ENCODE measurements around the gene VASH1.

VASH1 gene

DNA sequence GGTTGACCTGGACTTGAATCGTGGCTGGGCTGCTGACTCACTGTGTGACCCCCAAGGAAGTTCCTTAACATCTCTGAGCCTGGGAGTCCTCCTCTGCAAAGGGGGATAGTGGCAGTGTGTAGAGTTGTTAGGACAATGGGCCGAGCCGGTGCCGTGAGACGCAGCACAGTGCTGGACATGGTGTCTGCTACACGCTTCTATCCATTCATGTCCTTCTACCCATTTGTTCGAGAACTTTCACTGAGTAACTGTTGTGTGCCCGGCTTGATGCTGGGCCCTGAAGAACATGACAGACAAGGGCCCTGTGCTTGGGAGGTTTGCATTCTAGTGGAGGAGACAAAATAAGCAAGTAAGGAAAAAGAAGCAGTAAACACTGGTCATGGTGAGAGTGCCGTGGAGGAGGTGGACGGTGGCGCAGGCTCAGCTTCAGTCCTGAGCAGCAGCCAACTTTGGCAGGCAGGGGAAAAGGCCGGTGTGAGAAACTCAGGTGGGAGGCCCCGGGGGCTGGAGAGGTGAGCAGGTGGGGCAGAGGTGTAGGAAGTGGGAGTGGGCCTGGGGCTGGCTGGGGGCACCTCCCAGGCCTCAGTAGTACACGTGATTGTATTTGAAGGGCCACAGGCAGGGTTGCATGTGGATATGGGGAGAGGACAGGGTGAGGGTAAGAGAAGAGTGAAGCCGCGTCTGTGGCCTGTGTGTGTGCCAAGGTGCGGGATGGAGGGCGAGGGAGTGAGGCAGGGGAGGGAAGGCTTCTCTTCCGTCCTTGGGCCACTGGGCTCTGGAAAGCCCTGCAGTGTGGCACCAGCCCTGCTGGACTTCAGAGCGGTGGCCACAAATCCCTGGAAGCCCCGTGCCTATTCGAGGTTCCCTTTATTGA is 13.8 kb downstream of the VASH1 start:
- no peak for DNase-seq (ENCODE audit: low spot score)

DNA sequence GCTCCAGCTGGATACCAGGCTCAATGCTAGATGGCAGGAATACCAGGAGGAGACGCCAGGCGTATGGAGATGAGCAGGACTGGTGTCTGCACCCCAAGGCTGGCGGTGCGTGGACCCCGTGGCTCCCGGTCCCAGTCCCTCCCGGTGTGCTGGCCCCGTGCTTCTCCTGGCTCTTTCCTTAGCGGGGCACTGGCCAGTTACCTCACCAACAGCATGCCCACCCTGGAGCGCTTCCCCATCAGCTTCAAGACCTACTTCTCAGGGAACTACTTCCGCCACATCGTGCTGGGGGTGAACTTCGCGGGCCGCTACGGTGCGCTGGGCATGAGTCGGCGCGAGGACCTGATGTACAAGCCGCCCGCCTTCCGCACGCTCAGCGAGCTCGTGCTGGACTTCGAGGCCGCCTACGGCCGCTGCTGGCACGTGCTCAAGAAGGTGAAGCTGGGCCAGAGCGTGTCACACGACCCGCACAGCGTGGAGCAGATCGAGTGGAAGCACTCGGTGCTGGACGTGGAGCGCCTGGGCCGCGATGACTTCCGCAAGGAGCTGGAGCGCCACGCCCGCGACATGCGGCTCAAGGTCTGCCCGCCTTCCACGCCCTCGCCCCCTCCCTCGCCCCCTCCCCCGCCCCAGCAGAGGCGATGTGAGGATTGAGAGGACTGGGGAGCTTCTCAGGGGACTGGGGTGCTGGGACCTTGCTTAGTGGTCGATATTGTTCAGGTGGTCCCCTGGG is 14.6 kb downstream of the VASH1 start:
- TF ChIP-seq, protein P1, sequence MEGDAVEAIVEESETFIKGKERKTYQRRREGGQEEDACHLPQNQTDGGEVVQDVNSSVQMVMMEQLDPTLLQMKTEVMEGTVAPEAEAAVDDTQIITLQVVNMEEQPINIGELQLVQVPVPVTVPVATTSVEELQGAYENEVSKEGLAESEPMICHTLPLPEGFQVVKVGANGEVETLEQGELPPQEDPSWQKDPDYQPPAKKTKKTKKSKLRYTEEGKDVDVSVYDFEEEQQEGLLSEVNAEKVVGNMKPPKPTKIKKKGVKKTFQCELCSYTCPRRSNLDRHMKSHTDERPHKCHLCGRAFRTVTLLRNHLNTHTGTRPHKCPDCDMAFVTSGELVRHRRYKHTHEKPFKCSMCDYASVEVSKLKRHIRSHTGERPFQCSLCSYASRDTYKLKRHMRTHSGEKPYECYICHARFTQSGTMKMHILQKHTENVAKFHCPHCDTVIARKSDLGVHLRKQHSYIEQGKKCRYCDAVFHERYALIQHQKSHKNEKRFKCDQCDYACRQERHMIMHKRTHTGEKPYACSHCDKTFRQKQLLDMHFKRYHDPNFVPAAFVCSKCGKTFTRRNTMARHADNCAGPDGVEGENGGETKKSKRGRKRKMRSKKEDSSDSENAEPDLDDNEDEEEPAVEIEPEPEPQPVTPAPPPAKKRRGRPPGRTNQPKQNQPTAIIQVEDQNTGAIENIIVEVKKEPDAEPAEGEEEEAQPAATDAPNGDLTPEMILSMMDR (IDR thresholded peaks at IDR 0.05; ENCODE audit: extremely low read depth, missing control alignments), result no peak
- DNase-seq (ENCODE audit: low spot score), result no peak

More for the DNA sequence above, 13.8 kb downstream of the VASH1 start:
- TF ChIP-seq, protein P1 (IDR thresholded peaks at IDR 0.05; ENCODE audit: extremely low read depth, missing control alignments), result no peak

DNA sequence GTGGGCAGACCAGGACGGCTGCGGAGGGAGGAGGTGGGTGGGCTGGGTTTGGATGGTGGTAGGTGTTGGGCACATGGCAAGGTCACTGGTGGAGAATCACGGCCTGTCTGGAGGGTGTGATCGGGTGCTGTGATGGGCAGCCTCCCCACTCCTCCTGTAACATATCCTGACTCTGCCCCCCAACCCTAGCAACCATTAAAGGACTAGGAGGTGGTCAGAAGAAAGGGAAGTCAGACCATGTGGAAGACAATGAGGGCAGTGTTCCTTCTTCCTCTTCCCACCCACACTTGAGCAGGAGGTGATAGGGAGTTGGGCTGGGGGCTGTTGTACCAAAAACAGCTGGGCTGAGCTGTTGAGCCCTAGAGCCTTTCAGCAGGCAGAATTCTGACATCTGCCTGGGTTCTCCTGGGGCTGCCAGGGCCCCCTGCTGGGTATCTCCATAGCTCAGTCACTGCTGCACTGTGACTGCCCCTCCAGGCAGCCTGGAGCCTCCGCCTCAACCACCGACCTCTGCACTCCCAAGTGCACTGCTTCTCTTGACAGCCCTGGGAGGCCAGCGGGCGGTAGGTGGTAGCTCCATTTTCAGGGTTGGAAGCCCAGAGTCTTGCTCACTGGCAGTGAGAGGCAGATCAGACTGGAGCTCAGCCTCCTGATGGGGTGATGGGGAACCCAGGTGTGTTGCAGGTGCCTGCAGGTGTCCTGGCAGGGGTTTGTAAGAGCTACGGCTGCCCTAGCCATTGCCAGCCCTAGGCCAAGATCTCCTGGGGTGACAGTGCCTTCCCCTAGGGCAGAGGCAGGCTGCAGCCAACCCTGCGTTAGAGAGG is 15.4 kb downstream of the VASH1 start:
- DNase-seq (ENCODE audit: low spot score), result no peak
- TF ChIP-seq, protein P1 (IDR thresholded peaks at IDR 0.05; ENCODE audit: extremely low read depth, missing control alignments), result no peak

DNA sequence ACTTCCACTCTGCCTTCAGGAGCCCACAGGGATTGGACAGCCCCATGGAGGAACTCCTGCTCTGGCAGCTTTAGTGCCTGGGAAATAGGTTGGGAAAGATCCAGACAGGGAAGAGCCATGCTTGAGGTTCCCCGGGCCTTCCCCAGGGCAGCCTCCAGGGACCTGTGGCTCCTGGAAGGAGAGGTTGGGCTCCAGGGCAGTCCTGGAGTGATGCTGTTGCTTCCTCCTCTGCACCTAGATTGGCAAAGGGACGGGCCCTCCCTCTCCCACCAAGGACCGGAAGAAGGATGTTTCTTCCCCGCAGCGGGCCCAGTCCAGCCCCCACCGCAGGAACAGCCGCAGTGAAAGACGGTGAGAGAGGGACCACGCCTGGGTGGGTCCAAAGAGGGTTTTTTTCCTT is 16.5 kb downstream of the VASH1 start:
- no peak for DNase-seq (ENCODE audit: low spot score)
- TF ChIP-seq, protein P1 (IDR thresholded peaks at IDR 0.05; ENCODE audit: extremely low read depth, missing control alignments), result no peak

DNA sequence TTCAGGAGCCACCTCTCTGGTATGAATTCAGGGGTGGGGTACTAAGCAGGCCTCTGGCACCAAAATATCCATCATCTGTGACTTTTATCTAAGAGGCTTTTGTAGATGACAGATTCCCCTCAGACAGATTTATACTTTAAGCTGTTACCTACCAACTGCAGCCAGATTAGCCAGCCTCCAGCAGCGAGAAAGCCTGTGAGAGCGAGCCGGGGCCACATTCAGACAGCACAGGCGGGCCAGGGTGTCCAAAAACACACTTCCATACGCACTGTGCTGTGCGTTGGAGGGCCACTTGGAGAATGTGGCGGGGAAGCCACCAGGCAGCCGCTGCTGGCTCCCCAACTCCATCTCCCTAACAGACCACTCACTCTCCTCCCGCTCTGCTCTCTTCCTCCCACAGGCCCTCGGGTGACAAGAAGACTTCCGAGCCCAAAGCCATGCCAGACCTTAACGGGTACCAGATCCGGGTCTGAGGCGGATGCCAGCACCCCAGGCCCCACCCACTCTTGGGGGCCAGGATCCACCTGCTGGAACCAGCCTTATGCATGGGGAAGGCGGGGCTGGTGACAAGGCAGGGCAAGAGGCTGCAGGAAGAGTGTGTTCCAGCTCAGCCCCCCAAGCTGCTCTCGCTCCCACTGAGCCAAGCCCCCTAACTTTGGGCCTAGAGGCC is 17.4 kb downstream of the VASH1 start:
- no peak for DNase-seq (ENCODE audit: low spot score)
- TF ChIP-seq, protein P1 (IDR thresholded peaks at IDR 0.05; ENCODE audit: extremely low read depth, missing control alignments), result no peak

DNA sequence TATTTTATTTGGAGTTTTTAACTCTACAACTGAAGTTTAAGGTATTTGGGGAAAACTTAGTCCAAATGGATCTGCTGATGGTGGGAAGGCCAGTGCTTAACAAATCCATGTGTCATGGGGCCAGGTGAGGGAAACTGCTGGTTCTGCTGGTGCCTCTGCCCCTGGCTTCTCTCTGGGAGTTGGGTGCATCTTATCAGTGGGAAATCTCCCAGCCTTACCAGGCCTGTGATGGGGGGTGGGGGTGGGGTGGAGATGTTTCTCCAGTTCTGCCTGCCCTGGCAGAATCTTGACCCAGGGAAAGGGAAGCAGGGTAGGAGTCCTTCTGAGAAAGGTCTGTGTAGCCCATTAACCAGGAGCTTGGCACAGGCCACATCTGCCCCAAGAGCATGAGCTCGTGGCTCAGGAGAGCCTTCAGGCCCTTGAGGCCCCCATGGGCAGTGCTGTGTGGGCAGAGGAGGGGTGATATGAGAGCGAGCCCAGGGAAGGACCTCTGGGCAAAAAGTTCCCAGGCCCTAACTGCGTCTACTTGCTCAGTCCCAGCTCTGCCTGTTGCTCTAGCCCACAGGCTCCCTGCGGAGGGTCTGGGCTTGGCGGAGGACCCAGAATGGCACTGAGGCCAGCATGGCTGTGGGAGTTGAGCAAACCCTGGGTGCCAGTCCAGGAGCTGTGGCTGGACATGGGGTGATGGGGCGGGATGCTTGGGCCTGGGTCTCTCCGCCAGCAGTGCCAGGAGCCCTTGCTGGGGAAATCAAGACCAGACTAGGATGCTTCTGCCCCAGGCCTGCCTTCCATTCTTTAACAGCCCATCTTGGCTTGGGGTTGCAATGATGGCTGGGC is 18.2 kb downstream of the VASH1 start:
- DNase-seq (ENCODE audit: low spot score), result no peak
- TF ChIP-seq, protein P1 (IDR thresholded peaks at IDR 0.05; ENCODE audit: extremely low read depth, missing control alignments), result no peak
